ENCODE measurements around the gene NRM.
"Not testable (repeated sequence)": the region's sequence is repeated elsewhere in the genome, so short reads cannot be mapped to it uniquely, and the experiment has no call there.

- not testable (repeated sequence) for TF ChIP-seq ISL1 (CRISPR knock-in tag; IDR thresholded peaks at IDR 0.05); CREB5 (CRISPR knock-in tag; IDR thresholded peaks at IDR 0.05; ENCODE audit: low read depth); GLIS3 (CRISPR knock-in tag; IDR thresholded peaks at IDR 0.05); ZC3H10 (CRISPR knock-in tag; IDR thresholded peaks at IDR 0.05); ZFP30 (CRISPR knock-in tag; IDR thresholded peaks at IDR 0.05); ZFP3 (CRISPR knock-in tag; IDR thresholded peaks at IDR 0.05); SNAI2 (CRISPR knock-in tag; IDR thresholded peaks at IDR 0.05); ZNF8 (CRISPR knock-in tag; IDR thresholded peaks at IDR 0.05); BACH2 (CRISPR knock-in tag; IDR thresholded peaks at IDR 0.05; ENCODE audit: borderline replicate concordance); OSR1 (CRISPR knock-in tag; IDR thresholded peaks at IDR 0.05); RARB (CRISPR knock-in tag; IDR thresholded peaks at IDR 0.05); PATZ1 (CRISPR knock-in tag; IDR thresholded peaks at IDR 0.05; ENCODE audit: borderline replicate concordance); ARNTL (CRISPR knock-in tag; IDR thresholded peaks at IDR 0.05; ENCODE audit: borderline replicate concordance, low read depth)
Observed at GRCh38 chr6:30717845-30718720, 27.3 kb upstream of the NRM start.

Measured in SK-N-SH treated with all-trans-retinoic acid at 6 μM for 48 hours (cell line).